ENCODE data around the gene DLG2. TPM values are rescaled to one million over a fixed set of nuclear protein-coding genes. Genes with fewer than 3 reads are reported as not detected.

The DLG2 gene
- total and polyA plus RNA-seq, 9 of the 15 experiments (the other 6 are each of a cell fraction or from before 2014, with no cell fraction given), result 0.52 to 1.6 (median 0.95) TPM

DNA sequence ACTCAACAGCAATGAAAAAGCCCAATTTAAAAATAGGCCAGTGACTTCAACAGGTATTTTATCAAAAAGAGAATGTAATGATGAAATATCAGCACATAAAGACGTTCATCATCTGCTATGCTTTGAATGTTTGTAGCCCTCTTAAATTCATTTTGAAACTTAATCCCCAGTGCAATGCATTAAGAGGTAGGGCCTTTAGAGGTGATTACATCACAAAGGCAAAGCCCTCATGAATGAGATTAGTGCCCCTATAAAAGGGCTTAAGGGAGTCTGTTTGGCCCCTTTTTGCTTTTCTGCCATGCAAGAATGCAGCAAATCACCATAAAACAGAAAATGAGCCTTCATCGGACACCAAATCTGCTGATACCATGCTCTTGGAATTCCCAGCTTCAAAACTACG is 637.0 kb downstream of the DLG2 start:
- H3K4me1 ChIP-seq (replicated peaks in 1 of 2; ENCODE audit: control insufficient read depth in 2 of 2, insufficient read depth in 2 of 2, low read length in 2 of 2), result no peaks in the 10 kb centered on the region
- H3K4me3 ChIP-seq, result no peak overlapping the region
- no TSS peak for BruUV-seq (replicated peaks)
- DNase-seq (ENCODE audit: extremely low read depth in 1 of 4, low spot score in 3 of 4) (no peak), FAIRE-seq (no peak), ATAC-seq (no peak)
- CTCF ChIA-PET (ENCODE audit: low intra/inter-chr PET ratio), result no interaction called here
- H3K9ac ChIP-seq (ENCODE audit: insufficient read depth in 1 of 2, low read depth in 2 of 2, low read length in 2 of 2), result no peak overlapping the region
- POLR2A ChIA-PET, result no interaction called here
- in situ Hi-C loops (cut with MboI) (no loop called here), intact Hi-C loops (cut with micrococcal nuclease) (no loop called here)
- no peaks in the 10 kb centered on the region for H3K9me3 ChIP-seq (replicated peaks; ENCODE audit: control insufficient read depth, insufficient read depth, low read depth, low read length)
- H3K36me3 ChIP-seq (ENCODE audit: control insufficient read depth, insufficient read depth, low read length), result no peaks in the 10 kb centered on the region
- no peak overlapping the region for H2AFZ ChIP-seq (ENCODE audit: low read depth, low read length)
- WGBS (ENCODE audit: insufficient coverage, low coverage, missing lambda C conversion rate), result 10% methylated on average over 3 of the region's 3 CpGs
- H3K27ac ChIP-seq (ENCODE audit: extremely low read depth, low read depth, low read length), result no peak overlapping the region
- H3K9me1 ChIP-seq (ENCODE audit: control insufficient read depth, insufficient read depth, low read length), result no peaks in the 10 kb centered on the region
- no peaks in the 10 kb centered on the region for H3K27me3 ChIP-seq (ENCODE audit: control insufficient read depth in 2 of 2, insufficient read depth in 2 of 2, low read length in 2 of 2)
- TF ChIP-seq RFX1 (IDR thresholded peaks at IDR 0.05) (no peak), KLF10 (CRISPR knock-in tag; IDR thresholded peaks at IDR 0.05) (no peak), ZNF75A (CRISPR knock-in tag; IDR thresholded peaks at IDR 0.05) (no peak), HSF4 (CRISPR knock-in tag; IDR thresholded peaks at IDR 0.05; ENCODE audit: borderline replicate concordance) (no peak), SMARCA5 (IDR thresholded peaks at IDR 0.05) (no peak), ZNF431 (CRISPR knock-in tag; IDR thresholded peaks at IDR 0.05) (no peak), ZNF551 (CRISPR knock-in tag; IDR thresholded peaks at IDR 0.05) (no peak), WHSC1 (IDR thresholded peaks at IDR 0.05; ENCODE audit: low read length) (no peak), MEF2A (IDR thresholded peaks at IDR 0.05; ENCODE audit: control insufficient read depth, low read depth, low read length) (no peak), YY1 (IDR thresholded peaks at IDR 0.05; ENCODE audit: borderline replicate concordance in 1 of 3, control insufficient read depth in 1 of 3, extremely low read depth in 1 of 3, insufficient read depth in 3 of 3, insufficient read length in 1 of 3, insufficient replicate concordance in 2 of 3, low read depth in 1 of 3, low read length in 2 of 3) (no peak), NCOA4 (IDR thresholded peaks at IDR 0.05; ENCODE audit: partially characterized antibody) (no peak), ZBED1 (IDR thresholded peaks at IDR 0.05) (no peak), SNRNP70 (optimal IDR thresholded peaks at IDR 0.05; ENCODE audit: low read depth, low read length) (no peak), SRSF7 (optimal IDR thresholded peaks at IDR 0.05; ENCODE audit: low read depth, low read length) (no peak)
- TF ChIP-seq, protein P1, sequence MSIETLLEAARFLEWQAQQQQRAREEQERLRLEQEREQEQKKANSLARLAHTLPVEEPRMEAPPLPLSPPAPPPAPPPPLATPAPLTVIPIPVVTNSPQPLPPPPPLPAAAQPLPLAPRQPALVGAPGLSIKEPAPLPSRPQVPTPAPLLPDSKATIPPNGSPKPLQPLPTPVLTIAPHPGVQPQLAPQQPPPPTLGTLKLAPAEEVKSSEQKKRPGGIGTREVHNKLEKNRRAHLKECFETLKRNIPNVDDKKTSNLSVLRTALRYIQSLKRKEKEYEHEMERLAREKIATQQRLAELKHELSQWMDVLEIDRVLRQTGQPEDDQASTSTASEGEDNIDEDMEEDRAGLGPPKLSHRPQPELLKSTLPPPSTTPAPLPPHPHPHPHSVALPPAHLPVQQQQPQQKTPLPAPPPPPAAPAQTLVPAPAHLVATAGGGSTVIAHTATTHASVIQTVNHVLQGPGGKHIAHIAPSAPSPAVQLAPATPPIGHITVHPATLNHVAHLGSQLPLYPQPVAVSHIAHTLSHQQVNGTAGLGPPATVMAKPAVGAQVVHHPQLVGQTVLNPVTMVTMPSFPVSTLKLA (conservative IDR thresholded peaks at IDR 0.05), result no peak
- TF ChIP-seq, protein P2, sequence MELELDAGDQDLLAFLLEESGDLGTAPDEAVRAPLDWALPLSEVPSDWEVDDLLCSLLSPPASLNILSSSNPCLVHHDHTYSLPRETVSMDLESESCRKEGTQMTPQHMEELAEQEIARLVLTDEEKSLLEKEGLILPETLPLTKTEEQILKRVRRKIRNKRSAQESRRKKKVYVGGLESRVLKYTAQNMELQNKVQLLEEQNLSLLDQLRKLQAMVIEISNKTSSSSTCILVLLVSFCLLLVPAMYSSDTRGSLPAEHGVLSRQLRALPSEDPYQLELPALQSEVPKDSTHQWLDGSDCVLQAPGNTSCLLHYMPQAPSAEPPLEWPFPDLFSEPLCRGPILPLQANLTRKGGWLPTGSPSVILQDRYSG (tag; conservative IDR thresholded peaks at IDR 0.05; ENCODE audit: low read depth), result no peak
- TF ChIP-seq, protein P3, sequence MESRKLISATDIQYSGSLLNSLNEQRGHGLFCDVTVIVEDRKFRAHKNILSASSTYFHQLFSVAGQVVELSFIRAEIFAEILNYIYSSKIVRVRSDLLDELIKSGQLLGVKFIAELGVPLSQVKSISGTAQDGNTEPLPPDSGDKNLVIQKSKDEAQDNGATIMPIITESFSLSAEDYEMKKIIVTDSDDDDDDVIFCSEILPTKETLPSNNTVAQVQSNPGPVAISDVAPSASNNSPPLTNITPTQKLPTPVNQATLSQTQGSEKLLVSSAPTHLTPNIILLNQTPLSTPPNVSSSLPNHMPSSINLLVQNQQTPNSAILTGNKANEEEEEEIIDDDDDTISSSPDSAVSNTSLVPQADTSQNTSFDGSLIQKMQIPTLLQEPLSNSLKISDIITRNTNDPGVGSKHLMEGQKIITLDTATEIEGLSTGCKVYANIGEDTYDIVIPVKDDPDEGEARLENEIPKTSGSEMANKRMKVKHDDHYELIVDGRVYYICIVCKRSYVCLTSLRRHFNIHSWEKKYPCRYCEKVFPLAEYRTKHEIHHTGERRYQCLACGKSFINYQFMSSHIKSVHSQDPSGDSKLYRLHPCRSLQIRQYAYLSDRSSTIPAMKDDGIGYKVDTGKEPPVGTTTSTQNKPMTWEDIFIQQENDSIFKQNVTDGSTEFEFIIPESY (CRISPR knock-in tag; IDR thresholded peaks at IDR 0.05), result no peak
- H3K4me2 ChIP-seq (ENCODE audit: insufficient read depth, low read length), result no peak overlapping the region
- no peaks in the 10 kb centered on the region for H4K20me1 ChIP-seq (replicated peaks; ENCODE audit: control insufficient read depth, insufficient read depth, low read length)
- H3K79me2 ChIP-seq (ENCODE audit: control insufficient read depth, insufficient read depth, low read length), result no peaks in the 10 kb centered on the region

All from K562 (cell line).